H1 (cell line): ENCODE data around the gene SNU13. TPM values are rescaled to one million over a fixed set of nuclear protein-coding genes. Genes with fewer than 3 reads are reported as not detected.

Experiments
- CTCF ChIA-PET: fragments of 300-600 bp; sonication (Branson Sonifier 250); formaldehyde crosslinking; loops from one replicate; lab custom pipeline; 2021; ENCODE audit not compliant: partially characterized antibody; lab: Charles Lee
- POLR2A ChIA-PET: fragments of 300-600 bp; sonication (Branson Sonifier 250); formaldehyde crosslinking; loops from one replicate; lab custom pipeline; 2021; ENCODE audit warnings: inconsistent platforms; ENCODE audit not compliant: partially characterized antibody; lab: Charles Lee
- DNase-seq, 2 experiments: peaks; one replicate each; pipeline versions ENCODE4 v3.0.0 to v3.0.0-alpha.2; 2010 to 2022; ENCODE audit warnings: low spot score in 2 of 2, low read depth in 1 of 2, mixed read lengths in 1 of 2
- FAIRE-seq: peaks from 2 replicates; lab custom pipeline; 2011; peaks lifted over from hg19 to GRCh38; lab: Jason Lieb, UNC
- H2AFZ ChIP-seq: 2 replicates; pipeline ENCODE4 v1.8.1; 2012; ENCODE audit warnings: low read length, inconsistent platforms
- H2AK5ac ChIP-seq: 2 replicates; pipeline ENCODE4 v1.6.1; 2013; ENCODE audit warnings: low read depth, low read length
- H2BK120ac ChIP-seq: replicated peaks from 2 replicates; pipeline ENCODE3; 2013; ENCODE audit warnings: low read depth, low read length, inconsistent platforms
- H2BK12ac ChIP-seq: 2 replicates; pipeline ENCODE4 v1.6.1; 2013; ENCODE audit warnings: low read depth, low read length
- H2BK15ac ChIP-seq: 2 replicates; pipeline ENCODE4 v1.6.1; 2013; ENCODE audit warnings: low read length
- H2BK20ac ChIP-seq: 2 replicates; pipeline ENCODE4 v1.6.1; 2013; ENCODE audit warnings: low read length
- H2BK5ac ChIP-seq: 2 replicates; pipeline ENCODE4 v1.6.1; 2013; ENCODE audit warnings: low read depth, low read length
- H3K14ac ChIP-seq: 2 replicates; pipeline ENCODE4 v1.6.1; 2013; ENCODE audit warnings: inconsistent platforms; ENCODE audit not compliant: insufficient read length
- H3K18ac ChIP-seq: 2 replicates; pipeline ENCODE4 v1.6.1; 2013; ENCODE audit warnings: low read length; ENCODE audit errors: extremely low read depth
- H3K23ac ChIP-seq: 2 replicates; pipeline ENCODE4 v1.6.1; 2013; ENCODE audit warnings: inconsistent platforms; ENCODE audit not compliant: insufficient read length
- H3K23me2 ChIP-seq: 2 replicates; pipeline ENCODE4 v1.6.1; 2013; ENCODE audit warnings: low read depth, low read length
- H3K27ac ChIP-seq: 2 replicates; pipeline ENCODE4 v1.6.1; 2011; ENCODE audit warnings: low read depth, low read length, inconsistent platforms
- H3K27me3 ChIP-seq, 4 experiments: replicated peaks in 1 of 4; 1 replicate in 1 of 4; 2 replicates in 3 of 4; pipeline versions ENCODE4 v1.6.1 to v1.8.1; 2011 to 2013; ENCODE audit warnings: low read length in 3 of 4, mild to moderate bottlenecking in 3 of 4, inconsistent platforms in 2 of 4, mixed read lengths in 2 of 4, moderate library complexity in 1 of 4; ENCODE audit not compliant: control insufficient read depth in 3 of 4, insufficient read depth in 3 of 4; ENCODE audit errors: extremely low read depth in 1 of 4
- H3K36me3 ChIP-seq, 4 experiments: 2 replicates each; pipeline versions ENCODE4 v1.6.1 to v1.8.1; 2011 to 2013; ENCODE audit warnings: mild to moderate bottlenecking in 4 of 4, low read length in 3 of 4, moderate library complexity in 2 of 4, control low read depth in 1 of 4, inconsistent platforms in 1 of 4; ENCODE audit not compliant: insufficient read depth in 4 of 4, control insufficient read depth in 2 of 4
- H3K4ac ChIP-seq: replicated peaks from 2 replicates; pipeline ENCODE3; 2013; ENCODE audit warnings: low read length, low read depth, mixed read lengths, inconsistent platforms; ENCODE audit not compliant: insufficient read length
- H3K4me1 ChIP-seq, 4 experiments: replicated peaks in 1 of 4; 1 replicate in 1 of 4; 2 replicates in 3 of 4; pipeline versions ENCODE4 v1.6.1 to v1.8.1; 2011 to 2013; ENCODE audit warnings: low read length in 3 of 4, inconsistent platforms in 2 of 4, mixed read lengths in 1 of 4; ENCODE audit not compliant: insufficient read depth in 4 of 4, control insufficient read depth in 3 of 4
- H3K4me2 ChIP-seq, 2 experiments: 2 replicates each; pipeline versions ENCODE4 v1.6.1 to v1.8.1; 2011 to 2013; ENCODE audit warnings: low read depth in 2 of 2, low read length in 2 of 2, control low read depth in 1 of 2, inconsistent platforms in 1 of 2, mild to moderate bottlenecking in 1 of 2; ENCODE audit not compliant: insufficient read depth in 1 of 2
- H3K4me3 ChIP-seq, 4 experiments: fragments of 200-600, 300-600 bp in 1 of 4; sonication (generic), shearing (Covaris generic), sonication (Bioruptor Twin) in 1 of 4; 2 replicates each; pipeline versions ENCODE4 v1.5.1 to v1.8.1; 2011 to 2016; ENCODE audit warnings: low read length in 4 of 4, low read depth in 3 of 4, control low read depth in 2 of 4, inconsistent platforms in 2 of 4, mild to moderate bottlenecking in 2 of 4, mixed read lengths in 1 of 4, moderate library complexity in 1 of 4; ENCODE audit not compliant: insufficient read depth in 2 of 4; ENCODE audit errors: extremely low read depth in 1 of 4
- H3K56ac ChIP-seq: replicated peaks from 2 replicates; pipeline ENCODE3; 2013; ENCODE audit warnings: low read depth, mild to moderate bottlenecking, mixed read lengths, low read length, inconsistent platforms; ENCODE audit not compliant: insufficient read length
- H3K79me1 ChIP-seq: 2 replicates; pipeline ENCODE4 v1.6.1; 2013; ENCODE audit warnings: low read depth, low read length, control low read depth
- H3K79me2 ChIP-seq, 2 experiments: 2 replicates each; pipeline versions ENCODE4 v1.6.1 to v1.8.1; 2012 to 2013; ENCODE audit warnings: low read length in 2 of 2, mild to moderate bottlenecking in 2 of 2, inconsistent platforms in 1 of 2; ENCODE audit not compliant: insufficient read depth in 2 of 2, control insufficient read depth in 1 of 2
- H3K9ac ChIP-seq, 4 experiments: replicated peaks in 1 of 4; 1 replicate in 1 of 4; 2 replicates in 3 of 4; pipeline versions ENCODE4 v1.6.1 to v1.8.1; 2011 to 2013; ENCODE audit warnings: low read depth in 3 of 4, low read length in 3 of 4, control low read depth in 2 of 4, mild to moderate bottlenecking in 2 of 4, moderate library complexity in 2 of 4, inconsistent platforms in 1 of 4; ENCODE audit errors: extremely low read depth in 1 of 4
- H3K9me3 ChIP-seq, 2 experiments: 2 replicates each; pipeline versions ENCODE4 v1.6.1 to v1.8.1; 2012 to 2013; ENCODE audit warnings: mild to moderate bottlenecking in 2 of 2, moderate library complexity in 2 of 2, control low read depth in 1 of 2, inconsistent platforms in 1 of 2, low read depth in 1 of 2, low read length in 1 of 2, mixed read lengths in 1 of 2; ENCODE audit not compliant: insufficient read depth in 2 of 2
- H4K20me1 ChIP-seq, 2 experiments: replicated peaks in 1 of 2; 2 replicates each; pipeline versions ENCODE3 to v1.8.1; 2011 to 2013; ENCODE audit warnings: inconsistent platforms in 2 of 2, low read length in 2 of 2, mild to moderate bottlenecking in 1 of 2; ENCODE audit not compliant: insufficient read depth in 2 of 2, control insufficient read depth in 1 of 2
- H4K5ac ChIP-seq: 2 replicates; pipeline ENCODE4 v1.6.1; 2013; ENCODE audit warnings: low read length, low read depth, mixed read lengths, inconsistent platforms; ENCODE audit not compliant: insufficient read length
- H4K8ac ChIP-seq: 2 replicates; pipeline ENCODE4 v1.8.0; 2013; ENCODE audit warnings: mild to moderate bottlenecking, moderate library complexity, low read length, inconsistent platforms; ENCODE audit not compliant: insufficient read depth; ENCODE audit errors: extremely low read depth
- H4K91ac ChIP-seq: replicated peaks from 2 replicates; pipeline ENCODE3; 2013; ENCODE audit warnings: low read length, mixed read lengths, inconsistent platforms; ENCODE audit not compliant: insufficient read length
- BACH1 ChIP-seq: IDR thresholded peaks from 2 replicates; pipeline ENCODE4 v1.6.1; 2012; ENCODE audit warnings: low read length, improper control_type of control experiment
- CTCF ChIP-seq, 3 experiments: IDR thresholded peaks; 1 replicate in 2 of 3; 2 replicates in 1 of 3; pipeline versions ENCODE4 v1.5.1 to v1.6.1; 2011; ENCODE audit warnings: low read length in 3 of 3, mild to moderate bottlenecking in 3 of 3, inconsistent platforms in 2 of 3, low read depth in 1 of 3, moderate library complexity in 1 of 3; ENCODE audit not compliant: insufficient read depth in 1 of 3; ENCODE audit errors: control extremely low read depth in 1 of 3
- GABPA ChIP-seq: IDR thresholded peaks from 2 replicates; pipeline ENCODE4 v1.6.1; 2011; ENCODE audit warnings: mild to moderate bottlenecking, low read length, moderate library complexity, borderline replicate concordance; ENCODE audit not compliant: insufficient read depth
- GTF2F1 ChIP-seq: IDR thresholded peaks from 2 replicates; pipeline ENCODE4 v1.6.1; 2012; ENCODE audit warnings: low read depth, low read length, improper control_type of control experiment, borderline replicate concordance
- JUND ChIP-seq: IDR thresholded peaks from 2 replicates; pipeline ENCODE4 v1.6.1; 2011; ENCODE audit warnings: mild to moderate bottlenecking, improper control_type of control experiment, low read length
- POLR2AphosphoS5 ChIP-seq: IDR thresholded peaks from 2 replicates; pipeline ENCODE4 v1.6.1; 2011; ENCODE audit warnings: low read depth, low read length
- RFX5 ChIP-seq: IDR thresholded peaks from 2 replicates; pipeline ENCODE4 v1.6.1; 2011; ENCODE audit warnings: low read depth, low read length, improper control_type of control experiment, borderline replicate concordance
- RNF2 ChIP-seq: fragments of 200-900, 300-1000 bp; sonication (generic); IDR thresholded peaks from 2 replicates; pipeline ENCODE4 v1.7.1; 2016; ENCODE audit warnings: borderline replicate concordance, low read depth, mild to moderate bottlenecking, antibody characterized with exemption, low read length; ENCODE audit not compliant: poor library complexity, severe bottlenecking; ENCODE audit errors: missing control alignments
- SIX5 ChIP-seq: IDR thresholded peaks from 2 replicates; pipeline ENCODE4 v1.6.1; 2011; ENCODE audit warnings: mild to moderate bottlenecking, low read depth, low read length
- SP2 ChIP-seq: IDR thresholded peaks from 2 replicates; pipeline ENCODE4 v1.6.1; 2012; ENCODE audit warnings: mild to moderate bottlenecking, low read length, inconsistent platforms
- TCF12 ChIP-seq: IDR thresholded peaks from 2 replicates; pipeline ENCODE4 v1.6.1; 2011; ENCODE audit warnings: low read depth, mild to moderate bottlenecking, low read length
- ZNF274 ChIP-seq: IDR thresholded peaks from 2 replicates; pipeline ENCODE4 v1.7.0; 2012; ENCODE audit warnings: low read length, borderline replicate concordance; ENCODE audit errors: extremely low read depth
- WGBS, 2 experiments: shearing (Covaris generic) in 1 of 2; methylation state at CpG; one replicate each; pipeline versions ENCODE4 v1.1.6 to v1.1.7; 2013 to 2015; ENCODE audit warnings: low lambda C conversion rate in 2 of 2, mixed read lengths in 2 of 2, inconsistent platforms in 1 of 2, low coverage in 1 of 2, missing lambda C conversion rate in 1 of 2; ENCODE audit not compliant: insufficient replicate concordance in 2 of 2, insufficient coverage in 1 of 2, insufficient read length in 1 of 2; ENCODE audit errors: extremely low coverage in 1 of 2, missing lambda C conversion rate in 1 of 2; 5-methylcytosine and 5-hydroxymethylcytosine counted together
- polyA plus RNA-seq, 7 experiments: library from polyadenylated mRNA; depleted of rRNA in 3 of 7; stranded (reverse) in 5 of 7; unstranded in 2 of 7; fragments of >200 nt in 5 of 7; fragments of 200-250 nt in 2 of 7; gene quantifications; 1 replicate in 5 of 7; 2 replicates in 1 of 7; 4 replicates in 1 of 7; pipeline versions ENCODE4 v1.2.1 to v1.2.3, GENCODE V29; 2011 to 2013; ENCODE audit warnings: missing spikeins in 2 of 7, mixed read lengths in 2 of 7
- total RNA-seq: library from RNA; stranded (reverse); fragmentation: NEBNext Ultra II Directional; extraction: Animal tissue kit (Norgen Biotek cat#: 25700); gene quantifications from 2 replicates; pipeline ENCODE4 v1.2.1, GENCODE V29; 2021

The SNU13 gene
- total and polyA plus RNA-seq, 2 of the 8 experiments (the other 6 are each of a cell fraction or from before 2014, with no cell fraction given), result 241 to 281 TPM

GRCh38 chr22:41690476-41690875, 1.8 kb upstream of the SNU13 start:
- Histone ChIP-seq H2BK12ac (no peak overlapping the region), H3K27ac (no peak overlapping the region), H3K4ac (no peak overlapping the region), H2AK5ac (no peak overlapping the region), H2BK20ac (no peak overlapping the region), H2BK120ac (no peak overlapping the region), H3K4me2 (no peak overlapping the region), H4K91ac (no peak overlapping the region), H3K27me3 (no peaks in the 10 kb centered on the region), H3K4me3 (no peak overlapping the region), H3K79me1 (peaks cover 3% of the 10 kb centered on the region), H2BK5ac (no peak overlapping the region), H4K8ac (no peak overlapping the region), H3K79me2 (peaks cover 5 to 29% of the 10 kb centered on the region in 2 experiments), H3K14ac (no peak overlapping the region), H3K23me2 (peaks cover 11% of the 10 kb centered on the region), H4K5ac (no peak overlapping the region), H2AFZ (no peak overlapping the region), H3K9ac (no peak overlapping the region; a peak in 1 of 7 replicates), H3K36me3 (peaks cover 0 to 3% (median 0%) of the 10 kb centered on the region in 4 experiments; a peak in 1 of 8 replicates), H3K9me3 (no peaks in the 10 kb centered on the region), H4K20me1 (peaks cover 0 to 5% of the 10 kb centered on the region in 2 experiments), H2BK15ac (no peak overlapping the region), H3K18ac (no peak overlapping the region), H3K23ac (no peak overlapping the region), H3K56ac (no peak overlapping the region), H3K4me1 (peaks cover 0 to 3% (median 2%) of the 10 kb centered on the region in 4 experiments; a peak in 6 of 7 replicates)
- no peak for FAIRE-seq
- CTCF ChIA-PET, result interaction anchor here (0.9 kb wide), 1 partner anchor 9 kb away, joined by 3 read pairs; no protein-coding TSS in a partner anchor
- POLR2A ChIA-PET, result no interaction called here
- WGBS, 2 experiments, result 85% methylated on average over 3 of the region's 3 CpGs; no CpG with 5 or more reads in 1 of the 2 experiments
- DNase-seq, result no peak
- no peak for TF ChIP-seq GABPA
- no peak for TF ChIP-seq GTF2F1
- no peak for TF ChIP-seq CTCF (IDR thresholded peaks at IDR 0.05; ENCODE audit: control extremely low read depth in 1 of 3, insufficient read depth in 1 of 3, low read depth in 1 of 3, low read length in 3 of 3)
- TF ChIP-seq RFX5, result no peak
- TF ChIP-seq RNF2, result no peak
- no peak for TF ChIP-seq POLR2AphosphoS5
- no peak for TF ChIP-seq SP2
- TF ChIP-seq SIX5, result no peak
- no peak for TF ChIP-seq ZNF274
- no peak for TF ChIP-seq JUND
- TF ChIP-seq TCF12, result no peak
- TF ChIP-seq BACH1, result no peak
